Activated gamma-delta T cell (primary cell): ENCODE data around the gene TTC7B.
"Not testable (repeated sequence)": the region's sequence is repeated elsewhere in the genome, so short reads cannot be mapped to it uniquely, and the experiment has no call there.

ENCODE experiments used
- DNase-seq: peaks from one replicate; lab custom pipeline; 2025; lab: John Stamatoyannopoulos, UW

The TTC7B gene

DNA sequence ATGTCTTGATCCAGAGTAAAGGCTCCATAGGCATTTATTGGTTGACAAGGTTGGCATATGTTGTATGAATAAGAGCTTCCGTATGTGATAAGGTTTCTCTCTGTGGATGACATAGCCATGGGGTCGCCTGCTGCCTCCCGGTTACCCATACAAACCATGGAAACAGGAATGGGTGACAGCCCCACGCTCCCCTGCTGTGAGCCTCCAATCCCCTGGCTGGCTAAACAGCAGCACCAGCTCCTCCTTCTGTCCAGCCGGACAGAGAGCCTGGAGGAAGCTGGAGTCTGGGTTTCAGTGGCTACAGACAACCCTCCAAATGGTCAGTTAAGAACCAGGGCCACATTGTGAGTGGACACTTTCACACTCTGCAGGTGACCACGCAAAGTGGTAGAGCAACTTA lies 288.3 kb downstream of the TTC7B start:
- DNase-seq: no peak

- DNase-seq: not testable (repeated sequence)
These were observed 289.7 kb downstream of the TTC7B start for GRCh38 chr14:90526536-90526935.

DNA sequence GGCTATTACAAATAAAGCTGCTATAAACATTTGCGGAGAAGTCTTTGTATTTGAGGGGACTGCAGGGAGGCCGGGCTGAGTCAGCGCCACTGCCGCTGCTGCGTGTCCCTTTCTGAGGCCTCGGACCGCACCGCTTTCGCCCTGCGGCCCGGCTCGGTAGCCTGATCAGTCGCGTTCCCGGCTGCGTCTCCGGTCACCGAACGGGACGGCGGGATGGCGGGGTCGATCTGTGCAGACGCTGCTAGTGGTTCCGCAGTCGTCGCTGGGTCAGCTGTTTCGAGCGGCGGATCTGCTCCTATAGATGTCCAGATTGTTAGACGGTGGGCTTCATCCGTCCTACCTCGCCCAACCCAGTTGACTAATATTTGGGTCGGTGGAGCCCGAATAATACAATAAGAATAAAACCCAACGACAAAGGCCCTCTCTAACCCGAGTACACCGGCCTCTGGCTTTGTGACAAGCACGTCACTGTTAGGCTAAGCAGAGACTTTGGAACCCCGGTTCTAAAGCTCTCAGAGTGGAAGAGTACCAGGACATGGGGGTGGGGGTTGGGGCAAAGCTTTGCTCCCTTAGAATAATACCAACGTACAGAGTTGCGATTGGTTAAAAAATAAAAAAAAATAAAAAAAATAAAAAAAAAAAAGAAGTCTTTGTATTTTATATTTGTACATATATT lies 290.7 kb downstream of the TTC7B start:
- DNase-seq: not testable (repeated sequence)

DNA sequence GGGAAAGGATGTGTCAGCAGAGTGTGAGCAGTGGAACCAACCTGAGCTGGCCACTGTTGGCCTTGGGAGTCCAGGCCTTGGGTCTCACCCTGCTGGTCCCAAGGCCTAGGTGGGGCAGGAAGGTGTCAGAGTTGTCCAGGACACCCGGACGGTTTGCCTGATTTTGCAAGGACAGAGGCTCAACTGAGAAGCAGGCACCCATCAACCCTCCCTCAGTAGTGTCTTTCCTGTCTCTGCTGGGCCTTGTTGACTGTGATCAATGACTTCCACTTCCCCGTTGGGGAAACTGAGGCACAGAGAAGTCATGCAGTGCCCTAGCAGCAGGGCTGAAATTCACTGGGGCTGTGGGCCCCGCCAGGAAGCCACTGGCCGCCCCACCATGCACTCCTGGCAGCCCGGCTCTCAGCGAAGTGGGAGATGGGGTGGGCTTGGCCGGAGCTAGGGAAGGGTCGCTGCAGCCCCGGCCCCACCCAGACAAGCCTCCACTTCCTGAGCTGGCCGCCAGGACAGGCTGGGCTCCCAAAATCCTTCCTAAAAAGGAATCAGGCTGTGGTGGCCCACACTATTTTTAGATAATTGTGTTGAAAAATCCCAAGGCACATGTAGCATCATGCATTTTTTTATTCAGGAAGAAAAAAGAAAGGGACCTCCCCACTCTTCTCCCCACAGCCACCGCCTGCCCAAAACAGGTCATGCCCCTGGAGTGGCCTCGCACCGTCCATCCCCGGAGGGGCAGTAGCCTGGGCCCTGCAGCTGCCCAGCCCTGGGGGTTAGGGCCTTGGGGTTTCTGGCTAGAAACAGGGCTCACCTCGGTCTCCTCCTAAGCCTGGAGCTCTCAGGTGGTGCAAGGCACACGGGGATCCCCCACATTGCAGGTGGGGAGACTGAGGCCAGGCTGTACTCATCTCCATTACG lies 292.0 kb downstream of the TTC7B start:
- no peak for DNase-seq

DNA sequence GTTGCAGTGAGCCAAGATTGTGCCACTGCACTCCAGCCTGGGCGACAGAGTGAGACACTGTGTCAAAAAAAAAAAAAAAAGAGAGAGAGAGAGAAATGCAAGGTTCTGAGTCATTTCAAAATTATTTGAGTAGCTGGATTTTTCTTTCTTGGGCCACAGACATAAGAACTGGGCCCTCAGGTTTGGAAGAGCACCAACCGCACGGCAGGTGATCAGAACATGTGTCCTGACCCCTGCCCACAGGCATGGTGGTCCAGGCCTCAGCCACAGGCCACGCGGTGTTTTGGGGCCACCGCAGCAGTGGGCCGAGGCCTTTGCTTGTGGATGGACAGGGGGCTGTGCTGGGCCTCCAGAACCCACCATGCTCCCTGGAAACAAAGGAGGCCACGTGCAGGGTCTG lies 292.7 kb downstream of the TTC7B start:
- DNase-seq: no peak

- DNase-seq: no peak
These were observed 293.5 kb downstream of the TTC7B start for GRCh38 chr14:90522571-90523191.

- no peak for DNase-seq
These were observed 294.2 kb downstream of the TTC7B start for GRCh38 chr14:90521930-90522483.

DNA sequence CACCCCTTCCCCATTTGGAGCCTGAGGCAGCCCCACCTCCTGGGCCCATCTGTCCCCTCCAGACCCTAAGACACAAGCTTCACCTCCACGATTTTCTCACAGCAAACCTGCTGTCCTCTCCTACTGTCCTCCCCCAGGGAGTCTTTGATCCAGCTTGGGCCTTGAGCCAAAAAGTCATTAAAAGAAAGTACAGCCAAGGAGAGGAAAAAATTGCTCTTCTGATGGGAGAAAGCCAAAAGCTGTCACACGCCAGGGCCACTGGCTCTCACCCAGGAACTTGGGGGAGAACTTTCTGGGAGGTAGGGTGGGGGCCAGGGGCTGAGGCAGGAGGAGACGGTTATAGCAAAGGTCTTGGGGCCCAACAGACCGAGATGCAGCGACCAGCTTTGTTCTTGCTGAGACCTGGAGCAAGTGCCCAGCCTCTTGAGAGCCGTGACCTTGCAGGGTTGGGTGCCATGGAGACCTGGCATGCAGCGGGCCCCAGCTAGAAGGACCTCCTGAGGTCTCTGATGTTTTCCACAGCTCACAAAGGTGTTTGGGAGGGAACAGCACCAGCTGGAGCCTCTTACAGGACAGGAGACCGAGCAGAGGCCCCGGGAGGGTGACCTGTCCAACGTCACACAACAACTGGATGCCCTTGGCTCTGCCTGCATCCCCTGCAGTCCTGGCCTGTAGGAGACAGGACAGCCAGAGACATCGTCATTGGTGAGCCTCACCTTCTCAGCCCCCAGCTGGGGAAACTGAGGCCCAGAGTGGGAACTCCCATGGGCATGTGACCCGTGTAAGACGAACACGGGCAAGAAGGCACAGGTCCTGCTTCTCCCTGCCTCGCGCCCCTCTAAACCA lies 294.9 kb downstream of the TTC7B start:
- DNase-seq: no peak

DNA sequence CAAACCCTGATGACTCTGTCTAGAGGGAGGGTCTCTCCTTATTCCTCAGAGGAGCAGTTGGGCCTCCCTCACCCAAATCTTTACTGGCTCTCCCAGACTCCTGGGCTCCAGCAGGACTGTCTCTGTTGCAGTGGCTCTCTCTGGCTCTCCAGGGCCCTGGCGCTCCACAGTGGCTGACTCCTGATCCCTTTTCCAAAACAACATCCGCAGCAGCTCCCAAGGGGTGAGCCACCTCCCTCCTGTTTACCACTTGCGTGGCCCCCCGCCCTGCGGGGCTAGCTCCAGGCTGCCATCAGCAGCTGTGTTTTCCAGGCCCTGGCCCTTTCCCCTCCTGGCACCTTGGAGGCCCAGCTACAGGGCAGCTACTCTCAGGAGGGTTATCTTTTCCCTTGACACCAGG lies 295.9 kb downstream of the TTC7B start:
- no peak for DNase-seq

DNA sequence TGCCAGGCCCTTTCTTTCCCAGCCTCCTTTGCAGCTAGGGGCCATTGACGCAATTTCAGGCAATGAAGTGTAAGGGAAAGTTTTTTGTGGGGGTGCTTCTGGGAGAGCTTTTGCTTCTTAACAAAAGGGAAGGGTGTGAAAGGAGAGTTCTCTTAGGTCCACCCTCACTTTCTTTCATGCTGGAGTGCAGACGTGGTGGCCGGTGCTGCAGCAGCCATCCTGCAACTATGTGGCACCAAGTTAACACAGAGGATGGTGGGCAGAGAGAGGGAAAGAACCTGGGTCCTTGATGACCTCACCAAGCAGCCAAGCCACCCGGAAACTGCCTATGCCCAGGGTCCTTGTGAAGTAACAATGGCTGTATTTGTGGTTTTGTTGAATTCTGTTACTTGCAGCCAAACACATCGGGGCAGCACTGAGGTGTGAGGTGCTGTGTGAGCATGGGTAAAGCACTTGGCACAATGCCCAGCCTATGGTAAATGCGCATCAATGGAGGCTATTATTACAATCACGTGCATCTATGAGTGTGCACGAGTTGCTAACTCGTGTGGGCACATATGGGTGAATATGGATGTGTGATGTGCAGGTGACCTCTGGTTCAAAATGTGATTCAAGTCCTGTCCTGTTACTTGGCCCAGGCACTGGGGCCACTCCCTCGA lies 296.8 kb downstream of the TTC7B start:
- no peak for DNase-seq

DNA sequence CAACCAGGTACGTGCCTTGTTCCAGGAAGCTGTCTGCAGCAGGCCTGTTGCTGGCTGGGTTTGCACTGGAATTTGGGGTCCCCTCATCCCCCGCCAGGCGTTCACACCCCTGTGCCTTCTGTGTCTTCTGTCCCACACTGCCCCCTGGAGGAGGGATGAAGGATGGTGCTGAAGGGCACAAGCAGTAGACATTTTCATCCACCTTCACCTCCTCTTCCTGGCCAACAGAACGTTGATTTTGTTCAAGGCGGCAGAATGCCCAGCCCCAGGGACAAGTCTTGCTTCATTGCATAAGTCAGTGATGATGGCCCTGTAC lies 297.3 kb downstream of the TTC7B start:
- DNase-seq: no peak

DNA sequence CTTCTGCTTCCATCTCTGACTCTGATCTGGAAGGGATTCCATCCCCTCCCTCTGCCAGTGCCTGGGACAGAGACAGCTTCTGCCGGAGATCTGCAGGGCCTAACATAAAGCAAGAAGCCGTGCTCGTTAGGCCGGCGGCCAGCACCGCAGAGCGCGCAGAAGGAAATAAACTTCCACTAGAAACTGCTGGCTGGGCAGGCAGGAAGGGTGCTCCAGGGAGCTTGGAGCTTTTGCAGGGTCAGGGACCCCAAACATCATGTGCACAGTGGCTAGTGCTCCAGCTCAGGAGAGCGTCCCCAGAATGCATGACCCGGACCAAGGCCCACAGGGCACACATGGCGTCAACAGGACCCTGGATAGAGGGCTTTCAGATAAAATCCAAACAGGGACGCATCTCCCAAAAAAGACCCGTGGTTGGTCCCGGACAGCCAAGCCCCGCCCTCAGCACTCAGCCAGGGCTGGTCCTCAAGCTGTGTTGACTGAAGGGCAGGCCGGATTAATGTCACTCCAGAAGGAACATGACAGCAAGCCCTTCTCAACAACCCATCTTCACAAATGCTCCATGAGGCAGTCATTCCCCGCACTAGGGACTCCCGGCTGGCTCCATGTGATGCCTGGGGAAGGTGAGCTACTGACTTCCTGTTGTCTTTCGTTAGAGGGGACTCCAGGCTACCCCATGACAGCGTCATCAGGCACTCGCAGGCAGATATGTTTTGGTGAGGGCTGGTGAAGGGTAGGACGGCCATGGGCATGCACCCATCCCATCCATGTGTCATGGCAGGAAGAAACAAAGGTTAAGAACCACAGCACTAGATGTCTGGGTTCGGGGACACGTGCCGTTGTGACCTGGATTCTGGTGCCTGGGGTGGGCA lies 297.9 kb downstream of the TTC7B start:
- no peak for DNase-seq

GRCh38 chr14:90517076-90517841 lies 299.0 kb downstream of the TTC7B start:
- no peak for DNase-seq

GRCh38 chr14:90514566-90514965 lies 301.7 kb downstream of the TTC7B start:
- DNase-seq: no peak

GRCh38 chr14:90514015-90514398 lies 302.2 kb downstream of the TTC7B start:
- DNase-seq: no peak

DNA sequence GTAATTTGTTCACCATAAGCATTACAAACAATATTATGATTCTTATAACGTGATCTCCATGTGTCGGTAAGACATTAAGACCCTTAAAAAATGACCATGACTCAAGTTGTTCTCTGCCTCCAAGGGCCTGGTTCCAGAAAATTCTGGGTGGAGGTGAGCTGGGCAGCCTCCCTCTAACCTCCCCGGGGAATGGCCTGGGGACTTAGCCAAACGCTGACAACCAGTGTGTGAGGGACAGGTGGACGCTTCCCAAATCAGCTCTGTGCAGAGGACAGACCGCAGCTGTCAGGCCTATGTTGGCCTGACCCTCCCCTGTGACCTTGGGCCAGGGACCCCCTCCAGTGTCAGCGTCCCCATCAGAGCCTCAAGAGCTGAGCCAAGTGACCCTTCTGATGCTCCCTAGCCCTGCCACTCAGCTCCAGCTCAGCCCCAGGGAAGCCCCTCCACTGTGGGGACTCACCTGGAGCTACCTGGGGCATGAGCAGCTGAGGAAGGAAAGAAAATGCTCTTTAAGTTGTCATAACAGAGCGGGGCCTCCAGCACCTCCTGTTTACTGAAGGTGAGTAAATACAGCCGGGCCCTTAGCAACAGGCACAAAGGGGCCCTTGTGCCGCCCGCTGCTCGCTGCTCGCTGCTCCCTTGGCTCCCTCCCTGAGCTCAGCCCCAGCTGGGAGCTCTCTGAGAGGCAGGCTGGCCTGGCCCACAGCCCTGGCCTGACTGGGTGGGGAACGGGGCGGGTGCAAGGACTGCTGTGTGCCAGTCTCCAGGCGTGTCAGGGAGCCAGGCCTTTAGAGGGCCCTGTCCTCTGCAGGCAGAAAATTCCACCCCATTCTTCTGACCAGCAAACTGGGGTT lies 302.8 kb downstream of the TTC7B start:
- no peak for DNase-seq

DNA sequence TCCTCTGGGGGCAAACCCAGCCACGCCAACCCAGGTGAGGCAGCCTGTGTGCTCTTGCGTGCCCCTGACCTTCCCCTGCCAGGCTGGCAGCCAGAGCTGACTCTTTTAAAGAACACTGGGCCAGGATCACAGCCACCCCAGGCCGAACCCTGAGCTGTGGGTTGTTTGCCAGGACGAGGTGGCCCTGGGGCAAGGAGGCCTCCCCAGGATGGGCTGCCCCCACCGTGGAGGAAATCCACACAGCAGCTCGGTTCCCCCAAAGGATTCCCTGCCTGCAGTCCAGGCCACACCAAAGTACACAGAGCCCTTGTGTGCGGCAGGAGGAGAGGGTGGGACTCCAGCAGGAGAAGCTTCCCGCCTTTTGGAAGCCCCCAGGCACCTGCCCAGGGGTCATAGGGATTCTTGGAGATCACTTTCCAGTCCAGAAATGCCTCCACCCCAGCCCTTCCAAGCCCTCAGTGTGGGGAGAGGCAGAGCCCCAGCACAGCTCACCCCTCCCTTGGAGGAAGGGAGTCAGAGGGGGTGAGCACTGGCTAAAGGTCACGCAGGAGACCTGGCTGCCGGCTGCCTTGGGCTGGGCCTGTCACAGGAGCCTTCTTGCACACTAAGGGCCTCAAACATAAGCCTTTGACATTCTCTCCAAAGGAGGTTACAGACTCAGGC lies 303.8 kb downstream of the TTC7B start:
- no peak for DNase-seq

- no peak for DNase-seq
These were observed 304.4 kb downstream of the TTC7B start for GRCh38 chr14:90511795-90512328.
